NCI-H748 (cell line): ENCODE data around the gene CHST10.

ENCODE experiments used
- DNase-seq: peaks from one replicate; lab custom pipeline; 2025; ENCODE audit not compliant: unreplicated experiment; lab: John Stamatoyannopoulos, UW

Gene CHST10

DNA sequence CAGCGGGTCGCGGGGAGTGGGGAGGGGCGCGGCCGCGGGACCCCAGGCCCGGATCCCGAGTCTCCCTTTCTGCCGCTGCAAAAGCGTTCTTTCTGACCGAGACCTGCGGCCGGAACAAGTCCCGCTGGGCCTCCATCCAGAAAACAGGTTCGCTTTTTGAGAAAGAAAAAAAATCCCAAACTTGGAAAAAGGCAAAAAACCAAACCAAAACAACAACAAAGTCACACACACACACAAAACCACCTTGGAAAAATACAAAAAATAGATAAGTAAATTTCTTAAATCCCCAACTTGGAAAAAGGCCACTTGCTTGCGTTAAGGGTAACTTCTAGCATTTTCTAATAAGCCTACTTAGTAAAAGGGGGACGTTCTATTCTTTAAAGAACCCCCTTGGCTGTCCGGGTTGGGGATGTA is 250 bp upstream of the CHST10 start:
- no peak for DNase-seq

DNA sequence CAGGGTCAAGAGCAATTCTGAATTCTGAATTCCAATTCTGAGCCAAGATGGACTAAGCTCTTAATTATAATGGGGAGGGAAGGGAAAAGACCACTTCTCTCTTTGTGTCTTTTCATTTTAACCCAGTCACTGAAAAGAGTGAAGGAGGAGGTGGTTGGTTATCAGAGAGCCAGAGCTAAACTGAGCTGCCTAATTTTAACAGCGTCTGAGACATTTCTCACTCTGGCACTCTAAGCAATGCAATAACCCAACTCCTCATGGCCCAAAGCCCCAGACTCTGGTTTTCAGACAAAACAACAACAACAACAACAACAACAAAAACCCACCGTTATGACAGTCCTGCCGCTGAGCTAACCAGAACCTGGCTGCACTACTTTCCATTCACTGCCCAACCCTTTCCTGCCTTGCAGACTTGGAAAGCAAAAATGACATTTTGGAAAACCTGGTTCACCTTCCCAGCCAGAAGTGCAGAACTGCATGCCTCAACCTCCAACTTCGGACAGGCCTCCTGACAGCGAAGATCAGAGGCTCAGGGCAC is 1.0 kb downstream of the CHST10 start:
- no peak for DNase-seq

DNA sequence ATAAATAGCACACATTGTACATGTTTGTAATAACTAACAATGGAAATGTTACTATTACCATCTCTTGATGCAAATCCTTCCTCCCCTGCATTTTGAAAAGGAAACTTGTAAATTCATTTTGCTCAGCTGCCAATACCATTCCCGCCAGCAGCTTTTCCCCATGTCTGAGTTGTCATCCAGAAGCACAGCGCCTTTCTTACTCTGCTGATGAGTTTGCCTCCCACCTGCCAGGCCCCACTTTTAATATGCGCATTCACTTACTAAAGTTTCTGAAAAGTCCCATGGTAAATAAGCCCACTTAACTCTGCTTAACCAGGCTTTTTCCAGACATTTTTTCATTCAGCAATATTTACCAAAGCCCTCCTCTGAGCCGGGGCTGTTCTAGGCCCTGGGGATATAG is 3.9 kb downstream of the CHST10 start:
- no peak for DNase-seq

DNA sequence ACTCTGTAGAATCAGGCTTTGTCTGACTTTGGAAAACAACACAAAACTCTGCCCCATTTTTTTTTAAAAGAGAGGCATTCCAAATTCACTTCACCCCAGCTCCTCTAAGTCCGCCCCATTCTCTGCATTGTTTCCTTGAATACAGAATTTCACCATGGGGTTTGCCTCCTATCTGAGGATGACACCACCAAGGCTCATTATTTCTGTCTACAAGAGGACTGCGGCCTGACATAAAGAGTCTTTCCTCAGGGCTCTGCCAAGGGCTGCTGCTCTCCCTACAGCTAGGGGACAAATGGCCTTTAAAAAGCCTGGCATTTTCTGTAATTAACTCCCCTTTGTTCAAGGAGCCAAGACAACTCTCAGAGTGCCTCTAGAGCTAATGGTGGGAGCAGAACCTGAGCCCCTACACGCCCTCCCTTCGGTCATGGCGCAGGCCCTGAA is 4.6 kb downstream of the CHST10 start:
- DNase-seq: no peak

DNA sequence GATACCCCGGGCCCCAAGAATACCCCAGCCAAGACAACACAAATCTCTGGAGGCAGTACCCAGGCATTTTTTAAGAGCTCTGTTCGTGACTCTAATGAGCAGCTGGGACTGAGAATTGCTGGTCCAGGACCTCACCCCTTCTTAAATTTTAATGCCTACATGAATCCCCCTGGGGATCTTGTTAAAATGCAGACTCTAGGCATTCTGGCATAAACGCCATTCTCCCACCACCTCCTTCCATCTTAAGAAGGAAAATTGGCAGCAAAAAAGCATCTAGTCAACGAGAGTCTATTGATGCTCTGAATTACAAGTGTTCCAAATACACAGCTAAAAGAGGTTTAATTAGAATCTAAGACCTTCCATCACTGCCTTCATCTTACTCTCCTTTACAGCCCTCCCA is 5.0 kb downstream of the CHST10 start:
- no peak for DNase-seq

DNA sequence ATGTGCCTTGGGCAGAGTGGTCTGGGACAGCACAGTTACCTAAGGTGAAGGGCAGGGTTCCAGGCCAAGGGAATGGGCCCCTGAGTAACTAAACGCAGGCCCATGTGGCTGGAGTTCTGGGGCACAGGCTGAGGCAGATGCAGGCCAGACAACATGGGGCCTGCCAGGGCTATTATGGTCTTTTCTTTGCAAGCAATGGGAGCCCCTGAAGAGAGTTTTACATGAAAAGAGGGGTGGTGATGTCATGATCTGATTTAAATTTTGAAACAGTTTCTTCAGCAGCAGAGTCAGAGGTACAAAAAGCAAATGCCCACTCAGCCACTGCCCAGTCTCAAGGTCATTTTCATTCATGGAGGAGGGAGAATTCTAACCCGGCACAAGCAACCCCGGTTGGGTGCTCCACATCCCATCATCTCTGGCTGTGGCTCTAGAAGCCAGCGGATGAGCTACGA is 5.6 kb downstream of the CHST10 start:
- DNase-seq: no peak

DNA sequence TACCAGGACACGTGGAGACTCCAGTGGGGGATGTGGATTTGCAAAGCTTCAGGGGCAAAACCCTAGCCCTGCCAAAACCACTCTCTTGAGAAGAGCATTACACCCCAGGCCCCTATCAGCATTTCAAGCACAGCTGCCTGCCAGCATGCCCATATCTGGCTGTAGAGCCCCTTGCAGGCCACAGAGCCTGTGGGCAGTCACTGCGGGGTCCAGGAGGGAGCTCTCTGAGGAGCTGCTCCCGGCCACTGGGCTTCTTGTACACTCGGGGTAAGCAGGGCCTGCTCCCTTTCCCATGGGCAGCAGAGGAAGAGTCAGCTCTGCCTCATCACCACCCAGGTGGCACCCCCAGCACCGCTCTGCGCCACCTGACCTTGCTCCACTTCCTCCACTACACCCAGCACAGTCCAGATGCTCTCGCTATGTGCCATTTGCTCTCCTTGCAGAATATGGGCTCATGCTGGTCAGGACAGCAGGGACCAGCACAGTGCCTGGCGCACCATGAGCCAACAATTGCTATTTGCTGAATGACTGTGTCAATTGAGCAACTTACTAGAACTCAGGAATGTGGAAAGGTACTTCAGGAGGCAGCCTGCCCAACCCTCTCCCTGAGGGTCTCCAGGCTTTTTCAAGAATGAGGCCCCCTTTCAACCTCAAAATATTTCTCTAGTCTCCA is 7.4 kb downstream of the CHST10 start:
- no peak for DNase-seq

DNA sequence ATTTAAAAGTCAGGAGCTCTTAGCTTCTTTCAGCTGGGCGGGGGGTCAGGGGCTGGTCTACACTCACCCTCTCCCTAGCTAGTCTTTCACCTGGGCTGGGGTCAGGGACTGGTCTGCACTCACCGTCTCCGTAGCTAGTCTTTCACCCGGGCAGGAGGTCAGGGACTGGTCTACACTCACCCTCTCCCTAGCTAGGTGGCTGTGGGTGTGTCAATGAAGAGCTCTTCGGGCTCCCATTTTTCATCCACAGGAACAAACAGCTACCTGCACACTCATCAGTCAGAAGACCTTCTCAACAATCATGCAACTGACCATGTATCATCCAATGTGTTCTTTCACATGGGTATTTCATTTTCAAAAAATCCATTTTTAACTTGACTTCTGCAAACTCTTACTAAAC is 8.0 kb downstream of the CHST10 start:
- DNase-seq: no peak

DNA sequence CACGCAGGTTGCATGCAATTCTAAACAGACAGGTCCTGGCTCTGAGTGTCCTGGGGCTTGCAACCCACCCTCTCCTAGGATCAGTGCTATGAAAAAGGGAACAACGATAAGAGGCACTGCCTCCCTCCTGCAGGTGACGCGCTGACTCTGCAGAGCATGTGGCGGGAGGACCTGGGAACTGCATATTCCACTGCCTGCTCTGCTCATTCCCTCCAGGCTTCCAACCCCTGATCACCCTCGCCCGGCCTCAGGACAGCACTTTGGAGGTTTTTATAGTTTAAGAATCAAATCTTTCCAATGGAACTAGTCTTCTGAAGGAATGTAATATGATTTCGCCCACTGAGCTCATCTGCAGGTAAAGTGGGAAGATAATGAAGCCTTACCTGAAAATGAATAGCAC is 8.5 kb downstream of the CHST10 start:
- no peak for DNase-seq

DNA sequence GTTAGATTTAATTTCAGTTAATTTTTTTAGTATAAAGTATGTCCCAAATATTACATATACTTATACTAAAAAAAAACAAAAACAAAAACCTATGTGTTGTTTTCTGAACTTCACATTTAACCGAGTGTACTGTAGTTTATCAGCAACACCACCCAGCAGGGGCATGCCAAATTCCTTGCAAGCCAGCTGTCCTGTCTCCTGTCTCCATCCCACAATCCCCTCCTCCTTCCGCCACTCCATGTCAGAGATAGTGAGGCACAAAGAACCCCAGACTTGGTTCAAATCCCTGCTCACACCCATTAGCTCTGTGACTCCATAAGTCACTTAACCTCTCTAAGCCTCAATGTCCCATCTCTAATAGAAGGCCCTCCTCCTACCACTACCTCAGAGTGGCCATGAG is 9.4 kb downstream of the CHST10 start:
- no peak for DNase-seq

DNA sequence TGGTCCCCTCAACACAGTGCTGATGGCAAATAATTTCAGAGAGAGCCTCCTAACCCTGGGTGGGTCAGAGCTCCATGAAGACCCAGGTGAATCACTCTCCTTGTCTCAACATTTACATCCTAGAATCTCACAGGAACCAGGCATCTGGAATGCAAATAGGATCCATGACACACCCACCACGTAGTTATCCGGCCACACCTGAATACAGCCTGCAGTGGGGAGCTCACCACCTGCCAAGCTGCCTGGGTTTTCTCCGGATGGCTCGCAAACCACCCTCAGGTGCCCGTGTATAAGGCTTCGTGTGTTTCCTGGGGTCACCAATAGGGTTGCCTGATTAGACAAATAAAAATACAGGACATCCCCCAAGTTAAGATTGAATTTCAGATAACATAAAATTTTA is 9.9 kb downstream of the CHST10 start:
- no peak for DNase-seq

DNA sequence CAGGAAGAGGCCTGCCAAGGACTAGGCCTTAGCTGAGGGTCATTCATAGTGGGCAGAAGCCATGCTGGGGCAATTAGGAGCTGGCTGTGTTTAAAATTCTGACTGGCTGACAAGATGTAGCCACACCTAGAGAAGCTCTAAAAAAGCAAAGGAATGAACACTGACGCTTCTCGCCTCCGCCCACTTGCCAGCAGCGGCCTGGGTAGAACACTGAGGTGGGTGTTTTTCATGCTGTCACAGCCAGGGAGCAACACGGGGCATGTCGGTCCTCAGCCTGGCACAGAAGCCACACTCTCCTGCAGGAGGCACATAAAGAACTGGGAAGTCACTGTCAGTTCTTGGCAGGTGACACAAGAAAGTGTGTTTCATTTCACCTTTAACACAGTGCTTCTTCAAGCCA is 10.4 kb downstream of the CHST10 start:
- no peak for DNase-seq

DNA sequence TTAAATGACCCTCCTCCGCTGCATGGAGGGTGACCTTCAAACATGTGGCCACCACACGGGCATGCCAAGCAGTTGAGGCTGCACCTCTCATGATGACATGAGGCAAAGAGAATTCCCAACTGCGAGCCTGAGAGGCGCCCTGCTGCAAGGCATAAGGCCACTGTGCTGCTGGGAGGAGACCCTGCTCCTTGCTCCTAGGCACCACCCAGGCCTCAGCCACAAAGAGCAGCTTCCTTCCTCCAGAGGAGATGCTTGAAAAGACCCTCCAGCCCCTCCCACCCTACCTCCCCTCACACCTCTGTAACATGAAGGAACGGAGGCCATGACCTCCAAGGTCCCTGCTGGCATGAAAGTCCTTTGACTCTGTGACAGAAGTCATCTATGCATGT is 11.4 kb downstream of the CHST10 start:
- no peak for DNase-seq

DNA sequence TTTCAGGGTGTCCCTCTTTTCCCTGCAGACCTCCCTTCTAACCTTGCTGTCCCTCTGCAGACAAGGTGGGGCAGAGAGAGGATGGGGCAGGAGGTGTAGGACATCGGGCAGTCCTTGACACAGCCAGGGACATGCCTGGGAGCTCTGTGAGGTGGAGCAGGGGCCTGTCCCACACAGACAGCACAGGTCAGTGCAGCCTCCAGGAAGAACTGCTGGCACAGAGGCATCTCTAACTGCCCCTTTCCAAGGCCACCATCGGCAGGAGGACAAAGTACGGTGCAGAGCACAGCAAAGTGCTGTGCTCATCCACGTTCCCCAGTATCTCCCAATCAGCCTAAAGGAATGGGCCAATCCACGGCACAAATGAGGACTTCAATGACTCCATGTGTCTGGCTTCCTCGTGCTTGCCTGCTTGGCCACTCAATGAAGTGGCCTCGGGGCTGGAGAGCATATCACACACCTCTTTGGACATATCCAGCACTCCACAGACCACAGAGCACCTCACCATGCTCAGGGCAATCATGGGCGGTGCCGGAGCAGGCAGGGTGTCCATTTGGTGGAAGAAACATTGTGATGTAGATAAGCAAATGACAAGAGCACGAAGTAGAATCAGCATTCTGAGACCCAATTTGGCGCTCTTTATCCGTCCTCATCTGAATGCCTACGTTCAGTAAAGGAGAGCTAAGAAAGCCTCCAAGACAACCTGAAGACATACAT is 11.9 kb downstream of the CHST10 start:
- DNase-seq: no peak

DNA sequence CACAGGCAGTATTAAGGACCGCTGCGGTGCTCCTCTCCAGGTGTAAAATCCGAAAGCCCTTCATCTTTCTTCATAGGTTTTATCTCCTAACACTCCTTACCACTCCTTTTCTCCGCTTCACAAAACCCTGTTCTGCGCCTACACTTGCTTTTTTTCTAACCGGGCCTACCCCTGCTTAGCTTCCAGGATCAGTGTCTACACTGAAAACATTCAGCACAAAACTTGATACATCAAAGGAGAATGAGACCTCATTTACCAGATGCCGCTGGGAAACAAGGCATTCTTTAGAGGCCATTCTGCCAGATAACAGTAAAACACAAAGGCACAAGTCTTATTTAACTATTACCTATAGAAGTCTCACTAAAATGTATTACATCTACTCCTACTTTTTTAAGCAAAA is 13.1 kb downstream of the CHST10 start:
- no peak for DNase-seq

DNA sequence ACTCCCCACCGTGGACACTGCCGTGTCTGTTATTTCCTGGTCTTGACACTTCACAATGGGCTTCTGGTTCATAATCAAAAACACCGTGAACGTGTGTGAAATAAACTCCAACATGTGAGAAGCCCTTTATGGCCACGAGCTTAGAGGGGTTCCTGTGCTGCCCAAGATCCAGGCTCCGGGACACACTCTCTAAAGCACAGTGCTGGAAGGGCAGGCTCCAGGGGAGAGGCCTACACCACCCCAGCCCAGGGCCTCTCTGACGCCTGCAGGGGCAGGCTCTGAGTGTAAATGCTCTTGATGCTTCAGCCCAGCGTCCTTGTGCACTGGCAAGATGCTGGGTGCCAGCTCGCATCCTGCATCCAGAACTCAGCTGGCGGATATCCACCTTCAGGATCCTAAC is 13.7 kb downstream of the CHST10 start:
- no peak for DNase-seq

DNA sequence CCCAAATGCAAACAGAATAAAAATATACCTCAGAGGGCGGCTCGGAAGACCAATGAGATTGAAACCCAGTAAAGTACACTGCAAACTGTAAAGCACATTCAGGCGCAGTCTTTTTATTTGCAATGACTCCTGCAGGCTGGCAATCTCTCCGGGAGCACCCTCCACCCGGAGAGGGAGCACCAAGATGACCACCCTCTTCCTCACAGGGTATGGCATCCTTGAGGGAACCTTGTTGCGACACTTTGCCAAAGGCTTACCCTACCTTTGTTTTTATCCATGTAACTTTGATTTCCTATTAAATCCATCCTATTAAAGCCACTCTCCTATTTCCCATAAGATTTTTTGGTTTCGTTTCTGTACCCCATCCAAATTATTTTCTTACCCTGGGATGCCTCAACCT is 16.2 kb downstream of the CHST10 start:
- DNase-seq: no peak

DNA sequence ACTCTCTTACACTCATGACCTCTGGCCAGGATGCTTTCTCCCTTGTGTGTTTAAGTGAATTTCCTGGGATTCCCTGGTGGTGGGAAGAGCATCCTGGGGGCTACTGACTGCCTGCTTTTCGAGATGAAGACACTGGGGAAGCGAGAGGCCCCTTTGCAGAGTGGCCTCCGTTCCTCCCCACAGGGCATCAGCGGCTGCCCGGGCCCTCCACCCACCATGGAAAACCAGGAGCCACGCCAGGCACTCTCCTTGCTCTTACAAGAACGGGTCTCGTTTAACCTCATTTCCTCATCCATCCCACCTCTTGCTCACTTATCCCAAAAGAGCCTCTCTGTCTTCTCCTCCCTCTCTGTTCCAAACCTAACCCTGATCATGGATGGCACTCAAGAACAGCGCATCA is 17.8 kb downstream of the CHST10 start:
- DNase-seq: no peak

DNA sequence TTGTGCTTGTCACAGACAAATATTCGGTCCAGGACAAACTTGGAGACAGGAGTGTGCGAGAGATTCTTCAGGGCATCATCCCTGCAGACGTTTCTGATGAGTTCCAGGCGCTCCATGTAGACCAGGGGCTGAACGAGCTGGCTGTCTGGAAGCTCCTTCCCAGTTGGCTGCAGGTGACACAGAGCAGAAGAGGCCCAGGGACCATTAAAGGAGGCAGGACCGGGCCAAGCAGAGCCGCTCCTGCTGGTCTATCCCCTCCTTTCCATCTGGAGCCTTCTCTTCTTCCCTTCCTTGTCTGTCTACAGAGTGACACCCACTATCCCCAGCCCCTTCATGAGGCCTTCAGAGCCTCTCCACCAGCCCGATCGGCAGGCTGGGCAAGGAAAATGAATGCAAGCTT is 19.5 kb downstream of the CHST10 start:
- DNase-seq: no peak

DNA sequence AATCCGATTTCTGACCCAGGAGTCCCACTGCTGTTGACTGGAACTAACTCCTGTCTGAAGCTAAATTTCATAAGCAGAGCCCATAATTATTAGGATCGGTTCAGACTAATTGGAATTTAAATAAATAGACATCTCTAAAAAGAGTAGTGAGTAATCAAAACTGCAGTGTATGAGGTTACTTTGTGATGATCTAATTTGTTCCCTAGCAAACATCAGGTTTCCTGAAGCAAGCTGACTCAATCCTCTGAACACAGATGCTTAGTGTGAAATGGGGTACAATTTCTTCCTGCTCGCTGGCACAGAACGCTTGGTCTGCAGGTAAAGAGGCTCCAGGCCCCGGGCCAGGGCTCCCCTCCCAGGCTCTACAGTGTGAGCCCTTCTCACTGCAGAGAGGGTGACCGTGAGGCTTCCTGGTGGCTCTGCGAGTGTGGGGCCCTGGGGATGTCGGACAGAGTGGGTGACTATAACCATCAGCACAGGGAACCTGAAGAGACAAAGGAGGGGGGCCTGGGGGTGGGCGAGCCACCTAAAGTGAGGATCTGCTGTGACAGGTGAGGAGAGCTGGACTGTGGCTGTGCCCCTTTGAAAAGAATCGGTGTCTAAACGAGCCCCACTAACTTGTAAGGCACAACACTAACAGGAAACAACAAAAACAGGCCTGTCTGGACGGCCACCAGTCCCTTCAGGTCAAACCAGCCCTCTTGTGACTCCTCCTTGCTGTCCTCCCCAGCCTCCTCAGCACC is 20.2 kb downstream of the CHST10 start:
- no peak for DNase-seq

DNA sequence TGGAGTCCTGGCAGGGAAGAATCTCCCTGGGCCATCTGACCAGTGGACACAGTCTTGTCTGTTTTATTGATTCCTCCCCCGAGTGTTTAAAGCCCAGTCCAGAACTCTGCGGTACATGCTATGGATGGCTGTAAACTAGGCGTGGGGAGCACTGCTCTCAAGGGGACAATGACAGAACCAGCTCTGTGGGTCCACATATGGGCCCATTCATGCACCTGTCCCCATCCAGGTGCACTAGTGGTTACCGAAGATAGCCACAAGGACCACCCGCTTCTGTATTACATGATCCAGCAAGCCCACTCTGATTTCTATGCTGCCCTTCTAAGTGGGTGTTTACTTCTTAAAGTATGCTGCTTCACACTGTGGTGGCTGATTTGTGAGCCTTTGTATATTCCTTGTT is 21.0 kb downstream of the CHST10 start:
- no peak for DNase-seq
